B cell (primary cell): Measurements from ENCODE around the gene SSBP2.

Experiments used
- CTCF ChIP-seq: fragments of 200-600 bp; IDR thresholded peaks from one replicate; pipeline ENCODE4 v1.8.0; 2022; ENCODE audit warnings: antibody characterized with exemption, mild to moderate bottlenecking
- EZH2 ChIP-seq: IDR thresholded peaks from 2 replicates; pipeline ENCODE4 v1.6.1; 2012; ENCODE audit warnings: borderline replicate concordance, low read depth, mild to moderate bottlenecking, moderate library complexity, low read length; ENCODE audit not compliant: insufficient read depth, poor library complexity, severe bottlenecking

- TF ChIP-seq CTCF (no peak), EZH2 (no peak)
These were observed 268.3 kb downstream of the SSBP2 start for GRCh38 chr5:81482595-81482994.
